ENCODE measurements around the gene RRAGD.
"Not testable (repeated sequence)": the region's sequence is repeated elsewhere in the genome, so short reads cannot be mapped to it uniquely, and the experiment has no call there.

The RRAGD gene

GRCh38 chr6:89411145-89412070 lies 665 bp downstream of the RRAGD start:
- DNase-seq (ENCODE audit: low read depth in 3 of 3, low spot score in 1 of 3), result peak in 1 of 3 donors; percentile 16

GRCh38 chr6:89410788-89411144 lies 1.3 kb downstream of the RRAGD start:
- no peak for DNase-seq (ENCODE audit: low read depth in 3 of 3, low spot score in 1 of 3)

- no peak for DNase-seq (ENCODE audit: low read depth in 3 of 3, low spot score in 1 of 3)
Observed at GRCh38 chr6:89410231-89410761, 1.8 kb downstream of the RRAGD start.

GRCh38 chr6:89409461-89410035 lies 2.5 kb downstream of the RRAGD start:
- DNase-seq (ENCODE audit: low read depth in 3 of 3, low spot score in 1 of 3), result no peak

- DNase-seq (ENCODE audit: low read depth in 3 of 3, low spot score in 1 of 3), result no peak
Observed at GRCh38 chr6:89406141-89406540, 5.9 kb downstream of the RRAGD start.

- no peak for DNase-seq (ENCODE audit: low read depth in 3 of 3, low spot score in 1 of 3)
Observed at GRCh38 chr6:89404512-89404911, 7.6 kb downstream of the RRAGD start.

GRCh38 chr6:89402776-89403175 lies 9.3 kb downstream of the RRAGD start:
- no peak for DNase-seq (ENCODE audit: low read depth in 3 of 3, low spot score in 1 of 3)

GRCh38 chr6:89400912-89401399 lies 11.1 kb downstream of the RRAGD start:
- DNase-seq (ENCODE audit: low read depth in 3 of 3, low spot score in 1 of 3), result no peak

GRCh38 chr6:89400050-89400449 lies 12.0 kb downstream of the RRAGD start:
- DNase-seq (ENCODE audit: low read depth in 3 of 3, low spot score in 1 of 3), result no peak

- DNase-seq (ENCODE audit: low read depth in 3 of 3, low spot score in 1 of 3), result no peak
Observed at GRCh38 chr6:89398762-89399525, 13.1 kb downstream of the RRAGD start.

- DNase-seq (ENCODE audit: low read depth in 3 of 3, low spot score in 1 of 3), result not testable (repeated sequence)
Observed at GRCh38 chr6:89397884-89398283, 14.2 kb downstream of the RRAGD start.

- no peak for DNase-seq (ENCODE audit: low read depth in 3 of 3, low spot score in 1 of 3)
Observed at GRCh38 chr6:89393659-89394058, 18.4 kb downstream of the RRAGD start.

GRCh38 chr6:89392823-89393222 lies 19.2 kb downstream of the RRAGD start:
- DNase-seq (ENCODE audit: low read depth in 3 of 3, low spot score in 1 of 3), result no peak

GRCh38 chr6:89388846-89389245 lies 23.2 kb downstream of the RRAGD start:
- no peak for DNase-seq (ENCODE audit: low read depth in 3 of 3, low spot score in 1 of 3)

- no peak for DNase-seq (ENCODE audit: low read depth in 3 of 3, low spot score in 1 of 3)
Observed at GRCh38 chr6:89387516-89388201, 24.4 kb downstream of the RRAGD start.

GRCh38 chr6:89386917-89387491 lies 25.1 kb downstream of the RRAGD start:
- DNase-seq (ENCODE audit: low read depth in 3 of 3, low spot score in 1 of 3), result no peak

GRCh38 chr6:89385846-89386245 lies 26.2 kb downstream of the RRAGD start:
- no peak for DNase-seq (ENCODE audit: low read depth in 3 of 3, low spot score in 1 of 3)

- DNase-seq (ENCODE audit: low read depth in 3 of 3, low spot score in 1 of 3), result no peak
Observed at GRCh38 chr6:89385156-89385667, 26.9 kb downstream of the RRAGD start.

GRCh38 chr6:89381031-89381430 lies 31.0 kb downstream of the RRAGD start:
- no peak for DNase-seq (ENCODE audit: low read depth in 3 of 3, low spot score in 1 of 3)

GRCh38 chr6:89379281-89379680 lies 32.8 kb downstream of the RRAGD start:
- no peak for DNase-seq (ENCODE audit: low read depth in 3 of 3, low spot score in 1 of 3)

Data from stimulated activated CD4-positive, alpha-beta T cell treated with anti-CD3 and anti-CD28 coated beads, TNF-alpha, amount 100 ng/mL, for 1 hour (primary cell).